ENCODE measurements around the gene DHRS3.

DNA sequence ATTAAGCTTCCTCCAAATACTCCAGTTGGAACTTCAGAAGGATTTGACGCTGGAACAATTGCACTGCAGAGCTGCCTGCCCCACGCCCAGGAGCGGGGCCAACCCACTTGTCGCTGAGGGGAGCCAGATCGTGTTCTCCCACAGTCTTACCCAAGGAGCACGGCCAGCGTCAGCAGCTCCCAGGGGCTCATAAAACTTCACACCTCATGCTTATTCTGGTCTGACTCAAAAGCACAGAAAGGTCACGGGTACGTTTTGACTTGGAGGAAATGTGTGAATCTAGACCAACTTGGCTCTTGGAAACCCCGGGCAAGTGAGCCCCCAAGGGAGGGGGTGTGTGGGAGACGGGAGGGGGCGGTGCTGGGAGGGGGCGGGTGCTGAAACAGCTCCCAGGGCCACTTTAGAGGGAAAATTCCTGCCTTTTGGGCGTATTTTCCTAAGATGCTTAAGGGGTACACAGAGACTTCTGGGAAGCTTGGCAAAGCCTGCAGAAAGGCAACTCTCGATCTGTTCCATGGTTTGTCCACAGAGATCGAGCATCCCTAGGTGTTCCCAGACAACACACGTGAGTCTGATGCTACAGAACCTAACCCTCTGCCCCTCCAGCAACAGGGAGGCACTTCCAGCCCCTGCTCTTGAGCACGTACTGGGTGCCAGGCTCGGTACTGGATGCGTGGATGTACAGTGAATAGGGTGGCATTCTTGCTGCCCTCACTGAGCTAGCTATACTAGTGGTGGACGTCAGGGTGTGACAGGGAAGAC lies 98.9 kb downstream of the DHRS3 start:
- TF ChIP-seq, protein P1, sequence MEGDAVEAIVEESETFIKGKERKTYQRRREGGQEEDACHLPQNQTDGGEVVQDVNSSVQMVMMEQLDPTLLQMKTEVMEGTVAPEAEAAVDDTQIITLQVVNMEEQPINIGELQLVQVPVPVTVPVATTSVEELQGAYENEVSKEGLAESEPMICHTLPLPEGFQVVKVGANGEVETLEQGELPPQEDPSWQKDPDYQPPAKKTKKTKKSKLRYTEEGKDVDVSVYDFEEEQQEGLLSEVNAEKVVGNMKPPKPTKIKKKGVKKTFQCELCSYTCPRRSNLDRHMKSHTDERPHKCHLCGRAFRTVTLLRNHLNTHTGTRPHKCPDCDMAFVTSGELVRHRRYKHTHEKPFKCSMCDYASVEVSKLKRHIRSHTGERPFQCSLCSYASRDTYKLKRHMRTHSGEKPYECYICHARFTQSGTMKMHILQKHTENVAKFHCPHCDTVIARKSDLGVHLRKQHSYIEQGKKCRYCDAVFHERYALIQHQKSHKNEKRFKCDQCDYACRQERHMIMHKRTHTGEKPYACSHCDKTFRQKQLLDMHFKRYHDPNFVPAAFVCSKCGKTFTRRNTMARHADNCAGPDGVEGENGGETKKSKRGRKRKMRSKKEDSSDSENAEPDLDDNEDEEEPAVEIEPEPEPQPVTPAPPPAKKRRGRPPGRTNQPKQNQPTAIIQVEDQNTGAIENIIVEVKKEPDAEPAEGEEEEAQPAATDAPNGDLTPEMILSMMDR (IDR thresholded peaks at IDR 0.05), result no peak
- no peak for TF ChIP-seq POLR2A (IDR thresholded peaks at IDR 0.05)
